ENCODE data around the gene NEDD8. TPM values are rescaled to one million over a fixed set of nuclear protein-coding genes. Genes with fewer than 3 reads are reported as not detected.

Gene NEDD8
- total RNA-seq, 4 donors from 2014 or later = 141 to 178 (median 162) TPM

DNA sequence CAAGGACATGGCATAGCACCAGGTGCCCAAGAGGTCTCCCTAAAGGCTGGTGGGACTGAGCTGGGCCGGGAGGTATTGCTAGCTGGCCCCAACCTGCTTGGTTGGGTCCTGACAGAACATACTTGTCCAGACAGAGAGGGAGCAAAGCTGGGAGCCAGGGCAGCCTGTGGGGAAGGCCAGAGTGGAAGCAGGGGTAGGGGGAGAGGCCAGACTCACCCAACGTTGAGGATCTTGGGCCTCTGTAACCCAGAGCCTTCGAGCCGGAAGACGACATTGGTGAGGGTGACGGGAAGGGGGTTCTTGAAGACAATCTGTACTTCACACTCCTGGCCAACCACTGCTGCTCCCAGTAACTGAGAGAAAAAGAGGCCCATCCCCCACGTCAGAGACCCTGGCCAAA lies 21.8 kb upstream of the NEDD8 start:
- DNase-seq (no peak), ATAC-seq (no peak)
- H3K27ac ChIP-seq = no peak overlapping the region
- H3K9me3 ChIP-seq = no peaks in the 10 kb centered on the region
- in situ Hi-C loops (cut with MboI; ENCODE audit: low sequenced_read_pairs in 4 of 4) (no loop called here), intact Hi-C loops (cut with DNase I; ENCODE audit: low total_unique reads) (no loop called here)
- TF ChIP-seq, protein P1, sequence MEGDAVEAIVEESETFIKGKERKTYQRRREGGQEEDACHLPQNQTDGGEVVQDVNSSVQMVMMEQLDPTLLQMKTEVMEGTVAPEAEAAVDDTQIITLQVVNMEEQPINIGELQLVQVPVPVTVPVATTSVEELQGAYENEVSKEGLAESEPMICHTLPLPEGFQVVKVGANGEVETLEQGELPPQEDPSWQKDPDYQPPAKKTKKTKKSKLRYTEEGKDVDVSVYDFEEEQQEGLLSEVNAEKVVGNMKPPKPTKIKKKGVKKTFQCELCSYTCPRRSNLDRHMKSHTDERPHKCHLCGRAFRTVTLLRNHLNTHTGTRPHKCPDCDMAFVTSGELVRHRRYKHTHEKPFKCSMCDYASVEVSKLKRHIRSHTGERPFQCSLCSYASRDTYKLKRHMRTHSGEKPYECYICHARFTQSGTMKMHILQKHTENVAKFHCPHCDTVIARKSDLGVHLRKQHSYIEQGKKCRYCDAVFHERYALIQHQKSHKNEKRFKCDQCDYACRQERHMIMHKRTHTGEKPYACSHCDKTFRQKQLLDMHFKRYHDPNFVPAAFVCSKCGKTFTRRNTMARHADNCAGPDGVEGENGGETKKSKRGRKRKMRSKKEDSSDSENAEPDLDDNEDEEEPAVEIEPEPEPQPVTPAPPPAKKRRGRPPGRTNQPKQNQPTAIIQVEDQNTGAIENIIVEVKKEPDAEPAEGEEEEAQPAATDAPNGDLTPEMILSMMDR (IDR thresholded peaks at IDR 0.05 in 4 of 5, conservative IDR thresholded peaks at IDR 0.05 in 1 of 5) = no peak
- no peaks in the 10 kb centered on the region for H3K27me3 ChIP-seq
- H3K4me1 ChIP-seq = no peaks in the 10 kb centered on the region
- H3K36me3 ChIP-seq = no peaks in the 10 kb centered on the region
- no peak overlapping the region for H3K4me3 ChIP-seq

DNA sequence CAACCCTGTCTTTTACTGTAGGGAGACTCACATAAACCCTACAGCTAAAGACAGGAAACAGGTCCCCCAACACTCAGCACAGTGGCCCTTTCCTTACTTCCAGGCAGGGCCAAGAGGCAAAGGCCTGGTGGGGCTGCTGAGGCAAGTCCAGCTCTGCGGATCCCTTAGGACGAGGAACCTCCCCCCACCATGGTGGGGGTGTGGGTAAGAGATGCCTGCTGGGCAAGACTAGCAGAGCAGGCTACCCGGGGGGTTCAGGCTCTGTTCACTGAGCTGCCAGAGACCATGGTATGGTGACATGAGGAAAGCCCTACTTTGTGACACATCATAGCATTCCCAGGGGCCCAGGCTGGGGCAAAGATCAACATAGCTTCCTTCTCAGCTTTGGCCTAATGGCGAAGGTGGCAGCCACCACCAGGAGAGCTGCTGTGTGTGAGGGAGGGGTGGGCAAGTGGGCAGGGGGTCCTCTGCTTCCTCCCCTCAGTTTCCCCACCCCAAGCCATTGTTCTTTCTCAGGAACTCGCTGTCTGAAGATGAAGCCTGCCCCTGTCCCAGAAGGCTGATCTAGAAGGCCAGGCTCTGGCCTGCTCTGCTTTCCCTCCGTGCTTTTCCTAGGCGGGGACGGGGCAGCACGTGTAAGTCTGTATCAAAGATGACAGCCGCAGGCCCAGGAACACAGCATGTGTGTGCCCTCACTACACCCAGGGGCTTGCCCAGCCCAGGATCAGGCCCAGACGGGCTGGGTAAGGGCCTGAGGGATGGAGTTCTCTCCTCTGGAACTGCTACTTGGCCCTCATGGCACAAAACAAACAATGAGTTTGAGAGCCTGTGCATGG lies 20.3 kb upstream of the NEDD8 start:
- TF ChIP-seq, protein P1 (IDR thresholded peaks at IDR 0.05 in 4 of 5, conservative IDR thresholded peaks at IDR 0.05 in 1 of 5) = no peak
- TF ChIP-seq POLR2A (IDR thresholded peaks at IDR 0.05) = no peak
- in situ Hi-C loops (cut with MboI; ENCODE audit: low sequenced_read_pairs in 4 of 4) (no loop called here), intact Hi-C loops (cut with DNase I; ENCODE audit: low total_unique reads) (no loop called here)

DNA sequence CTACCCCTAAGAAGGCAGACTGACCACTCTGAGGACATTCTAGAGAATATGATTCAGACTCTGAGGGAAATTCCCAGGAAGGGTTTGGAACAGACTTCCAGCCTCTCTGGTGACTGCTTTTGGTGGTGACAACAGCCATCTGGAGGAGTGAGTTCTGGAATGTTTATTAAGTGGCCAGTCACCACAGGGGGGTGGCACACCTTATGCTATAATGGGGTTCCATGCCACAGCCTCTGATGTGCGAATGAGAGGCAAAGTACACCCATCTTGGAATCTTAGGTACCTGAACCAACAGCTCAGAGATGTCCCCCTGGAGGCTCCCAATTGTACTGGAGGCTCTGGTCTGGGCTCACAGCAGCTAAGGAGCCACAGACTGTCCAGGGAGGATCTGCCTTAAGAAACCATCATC lies 19.7 kb upstream of the NEDD8 start:
- no peaks in the 10 kb centered on the region for H3K9me3 ChIP-seq
- no peak for ATAC-seq
- no peaks in the 10 kb centered on the region for H3K27me3 ChIP-seq
- in situ Hi-C loops (cut with MboI; ENCODE audit: low sequenced_read_pairs in 4 of 4) = no loop called here
- H3K36me3 ChIP-seq = no peaks in the 10 kb centered on the region
- H3K4me1 ChIP-seq = no peaks in the 10 kb centered on the region
- no peak overlapping the region for H3K27ac ChIP-seq
- H3K4me3 ChIP-seq = no peak overlapping the region
- intact Hi-C loops (cut with DNase I; ENCODE audit: low total_unique reads) = no loop called here
- TF ChIP-seq, protein P1 (IDR thresholded peaks at IDR 0.05 in 4 of 5, conservative IDR thresholded peaks at IDR 0.05 in 1 of 5) = no peak
- no peak for TF ChIP-seq POLR2A (IDR thresholded peaks at IDR 0.05)
- no peak for DNase-seq

More for the DNA sequence above, 20.3 kb upstream of the NEDD8 start:
- no peaks in the 10 kb centered on the region for H3K9me3 ChIP-seq
- H3K27me3 ChIP-seq = no peaks in the 10 kb centered on the region
- H3K36me3 ChIP-seq = no peaks in the 10 kb centered on the region
- no peak overlapping the region for H3K4me3 ChIP-seq
- no peak overlapping the region for H3K27ac ChIP-seq
- DNase-seq = no peak
- no peak for ATAC-seq
- H3K4me1 ChIP-seq = no peaks in the 10 kb centered on the region

DNA sequence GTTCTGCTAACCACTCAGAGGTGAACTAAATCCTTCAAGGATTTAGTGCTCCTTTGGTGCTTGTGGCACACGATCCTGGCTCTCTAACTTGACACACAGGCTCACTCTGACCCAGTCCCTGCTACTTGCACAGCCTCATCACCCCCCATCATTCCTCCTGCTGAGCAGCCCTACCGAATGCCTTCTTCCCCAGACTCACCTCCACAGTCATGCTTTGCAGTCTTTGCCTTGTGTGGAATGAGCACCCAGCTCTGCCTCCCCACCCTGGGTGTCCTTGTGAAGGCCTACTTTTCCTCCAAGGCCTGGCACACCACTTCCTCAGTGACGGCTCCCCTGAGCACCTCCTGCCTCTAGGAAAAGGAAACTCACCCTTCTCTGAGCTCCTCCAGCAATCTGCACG lies 18.2 kb upstream of the NEDD8 start:
- DNase-seq (no peak), ATAC-seq (no peak)
- no peaks in the 10 kb centered on the region for H3K4me1 ChIP-seq
- intact Hi-C loops (cut with DNase I; ENCODE audit: low total_unique reads) (no loop called here), in situ Hi-C loops (cut with MboI; ENCODE audit: low sequenced_read_pairs in 4 of 4) (no loop called here)
- no peak overlapping the region for H3K27ac ChIP-seq
- H3K4me3 ChIP-seq = no peak overlapping the region
- no peaks in the 10 kb centered on the region for H3K9me3 ChIP-seq
- TF ChIP-seq POLR2A (IDR thresholded peaks at IDR 0.05) = no peak
- TF ChIP-seq, protein P1 (IDR thresholded peaks at IDR 0.05 in 4 of 5, conservative IDR thresholded peaks at IDR 0.05 in 1 of 5) = no peak
- H3K36me3 ChIP-seq = no peaks in the 10 kb centered on the region
- no peaks in the 10 kb centered on the region for H3K27me3 ChIP-seq

All from gastrocnemius medialis (tissue), 4 donors.